ENCODE measurements around the gene RND3. TPM values are rescaled to one million over a fixed set of nuclear protein-coding genes. Genes with fewer than 3 reads are reported as not detected.
A peak's percentile ranks its signal among the peaks of the same experiment; 100 is the strongest.

Gene RND3, protein sequence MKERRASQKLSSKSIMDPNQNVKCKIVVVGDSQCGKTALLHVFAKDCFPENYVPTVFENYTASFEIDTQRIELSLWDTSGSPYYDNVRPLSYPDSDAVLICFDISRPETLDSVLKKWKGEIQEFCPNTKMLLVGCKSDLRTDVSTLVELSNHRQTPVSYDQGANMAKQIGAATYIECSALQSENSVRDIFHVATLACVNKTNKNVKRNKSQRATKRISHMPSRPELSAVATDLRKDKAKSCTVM
- 6.8 and 8.1 TPM in 2 replicates for total RNA-seq (2013; cell fraction: nucleolus; rRNA removed)
- 0.90 and 0.98 TPM in 2 replicates for total RNA-seq (2014; rRNA removed)
- 0.72 and 0.92 TPM in 2 replicates for total RNA-seq (2014; rRNA removed; fragmentation: Illumina TruSeq; extraction: Trizol)
- total RNA-seq (2021), result 1.2 and 2.1 TPM in 2 replicates
- 0.24 TPM for polyA plus RNA-seq (2011; ENCODE audit: low read depth)
- 18.3 and 21.5 TPM in 2 replicates for polyA plus RNA-seq (2011; rRNA removed)
- polyA plus RNA-seq (2011; cell fraction: cytosol; rRNA removed), result 6.6 and 7.6 TPM in 2 replicates
- polyA plus RNA-seq (2011; cell fraction: nucleus; rRNA removed), result 7.4 and 11.4 TPM in 2 replicates
- 0.12 and 0.34 TPM in 2 replicates for polyA plus RNA-seq (2012)
- 0.93 and 3.7 TPM in 2 replicates for polyA plus RNA-seq (2014; fragmentation: Illumina TruSeq; extraction: Trizol)
- polyA plus RNA-seq (2014; fragmentation: Nextera tagmentation; extraction: Ambion mirVana), result 1 to 10 TPM; 1.0 to 1.3 TPM
- 0.50 and 0.52 TPM in 2 replicates for polyA plus RNA-seq (2014; rRNA removed)
- under 1 TPM; 0.38 to 0.94 TPM for polyA plus RNA-seq (2016; fragmentation: Nextera tagmentation; extraction: Ambion mirVana)
- 12.8 and 23.0 TPM in 2 replicates for polyA minus RNA-seq (2011; rRNA and poly(A)+ RNA removed)
- polyA minus RNA-seq (2011; cell fraction: cytosol; rRNA and poly(A)+ RNA removed), result 4.8 and 5.9 TPM in 2 replicates
- polyA minus RNA-seq (2011; cell fraction: nucleus; rRNA and poly(A)+ RNA removed), result 3.9 and 12.8 TPM in 2 replicates
- percentile 58 among the genes with signal in this experiment for Bru-seq, nascent RNA
- percentile 37 among the genes with signal in this experiment for BruChase-seq, experiment 1, labeled RNA remaining after a 6-hour chase
- percentile 48 among the genes with signal in this experiment for BruChase-seq, experiment 2, labeled RNA remaining after a 2-hour chase
- long read RNA-seq, experiment 1, transcript RND3-201 (6 exons, 2,711 nt), result major isoform, 9 of 12 reads
- long read RNA-seq, experiment 1, partial matches to known transcripts, result 0 of 12 reads
- long read RNA-seq, experiment 1, other reads (novel, unspliced or antisense), result 1 of 12 reads
- long read RNA-seq, experiment 2, transcript RND3-201 (6 exons, 2,711 nt), result major isoform, 73 of 109 reads
- long read RNA-seq, experiment 2, transcript RND3-209 (4 exons, 880 nt), result minor isoform, 6 of 109 reads
- long read RNA-seq, experiment 2, partial matches to known transcripts, result 0 of 109 reads
- long read RNA-seq, experiment 2, other reads (novel, unspliced or antisense), result 27 of 109 reads

GRCh38 chr2:150487537-150488429, at the start of gene RND3:
Gene RND3, minus strand, starts transcription at chr2:150487667. Its CDS starts 250 bp downstream, at chr2:150487417.
- ATAC-seq (peak; percentile 60), FAIRE-seq (peak; percentile 88), DNase-seq (ENCODE audit: low read depth, low spot score) (no peak)
- RAD21 ChIA-PET (ENCODE audit: unreplicated experiment), result interaction anchor here (0.7 to 9.9 kb wide), 20 partner anchors 16 to 260 kb away, joined by 3 to 143 read pairs (median 3); no protein-coding TSS in a partner anchor
- SMC1A ChIA-PET (ENCODE audit: uncharacterized antibody, unreplicated experiment), result interaction anchor here (0.6 to 3.6 kb wide), 19 partner anchors 8 to 123 kb away, joined by 3 to 23 read pairs (median 5); no protein-coding TSS in a partner anchor
- intact Hi-C loops (cut with micrococcal nuclease; ENCODE audit: unreplicated experiment), result loop anchor here (1.0 to 10.0 kb wide), 5 partner anchors 123 to 890 kb away; no protein-coding TSS in a partner anchor
- WGBS (ENCODE audit: insufficient coverage, insufficient replicate concordance, low lambda C conversion rate, missing lambda C conversion rate), result 17% methylated on average over 24 of the region's 24 CpGs
- no peaks in the 10 kb centered on the region for H3K9me3 ChIP-seq (replicated peaks; ENCODE audit: control insufficient read depth, insufficient read depth, low read length)
- no peaks in the 10 kb centered on the region for H3K36me3 ChIP-seq (ENCODE audit: control insufficient read depth in 2 of 2, insufficient read depth in 2 of 2, low read length in 1 of 2)
- no peaks in the 10 kb centered on the region for H3K79me2 ChIP-seq (ENCODE audit: control insufficient read depth, insufficient read depth, low read length)
- no TSS peak for BruUV-seq (replicated peaks)
- no peak within 1 kb of the TSS for H2AFZ ChIP-seq (ENCODE audit: control insufficient read depth, low read depth, low read length)
- no peak within 1 kb of the TSS for H3K9ac ChIP-seq (ENCODE audit: control insufficient read depth, insufficient read depth, low read length)
- no peak within 1 kb of the TSS for H3K27ac ChIP-seq (ENCODE audit: control insufficient read depth, insufficient read depth)
- in situ Hi-C loops (cut with MboI), result no loop called here
- POLR2A ChIA-PET, result interaction anchor here (0.7 to 3.6 kb wide), 4 partner anchors 11 to 101 kb away, joined by 3 to 45 read pairs (median 4); no protein-coding TSS in a partner anchor
- peaks cover 0 to 12% of the 10 kb centered on the region in 2 experiments for H3K27me3 ChIP-seq (replicated peaks in 1 of 2; ENCODE audit: control insufficient read depth in 2 of 2, insufficient read depth in 2 of 2, low read length in 1 of 2)
- H3K4me2 ChIP-seq (ENCODE audit: control insufficient read depth, insufficient read depth), result peak within 1 kb of the TSS; percentile 34; the same call in 1 of the 2 replicates
- no peak within 1 kb of the TSS for H3K4me3 ChIP-seq
- no peaks in the 10 kb centered on the region for H4K20me1 ChIP-seq (ENCODE audit: control insufficient read depth, insufficient read depth)
- no peaks in the 10 kb centered on the region for H3K4me1 ChIP-seq (ENCODE audit: control insufficient read depth, insufficient read depth, low read length)
- CTCF ChIA-PET, result interaction anchor here (0.6 to 1.9 kb wide), 12 partner anchors 9 to 751 kb away, joined by 3 to 8 read pairs (median 4); no protein-coding TSS in a partner anchor
- no peak for TF ChIP-seq RELA (IDR thresholded peaks at IDR 0.05; ENCODE audit: borderline replicate concordance, partially characterized antibody)
- TF ChIP-seq EGR1 (IDR thresholded peaks at IDR 0.05; ENCODE audit: borderline replicate concordance in 1 of 2, low read depth in 2 of 2, low read length in 2 of 2), result no peak
- no peak for TF ChIP-seq NFXL1 (IDR thresholded peaks at IDR 0.05; ENCODE audit: borderline replicate concordance)
- TF ChIP-seq TBL1XR1 (IDR thresholded peaks at IDR 0.05; ENCODE audit: low read depth, low read length), result no peak
- no peak for TF ChIP-seq NFIC (IDR thresholded peaks at IDR 0.05; ENCODE audit: low read depth, low read length)
- TF ChIP-seq, protein P1, sequence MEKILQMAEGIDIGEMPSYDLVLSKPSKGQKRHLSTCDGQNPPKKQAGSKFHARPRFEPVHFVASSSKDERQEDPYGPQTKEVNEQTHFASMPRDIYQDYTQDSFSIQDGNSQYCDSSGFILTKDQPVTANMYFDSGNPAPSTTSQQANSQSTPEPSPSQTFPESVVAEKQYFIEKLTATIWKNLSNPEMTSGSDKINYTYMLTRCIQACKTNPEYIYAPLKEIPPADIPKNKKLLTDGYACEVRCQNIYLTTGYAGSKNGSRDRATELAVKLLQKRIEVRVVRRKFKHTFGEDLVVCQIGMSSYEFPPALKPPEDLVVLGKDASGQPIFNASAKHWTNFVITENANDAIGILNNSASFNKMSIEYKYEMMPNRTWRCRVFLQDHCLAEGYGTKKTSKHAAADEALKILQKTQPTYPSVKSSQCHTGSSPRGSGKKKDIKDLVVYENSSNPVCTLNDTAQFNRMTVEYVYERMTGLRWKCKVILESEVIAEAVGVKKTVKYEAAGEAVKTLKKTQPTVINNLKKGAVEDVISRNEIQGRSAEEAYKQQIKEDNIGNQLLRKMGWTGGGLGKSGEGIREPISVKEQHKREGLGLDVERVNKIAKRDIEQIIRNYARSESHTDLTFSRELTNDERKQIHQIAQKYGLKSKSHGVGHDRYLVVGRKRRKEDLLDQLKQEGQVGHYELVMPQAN (conservative IDR thresholded peaks at IDR 0.05), result no peak
- TF ChIP-seq YBX1 (IDR thresholded peaks at IDR 0.05), result no peak
- TF ChIP-seq RFX5 (IDR thresholded peaks at IDR 0.05; ENCODE audit: low read depth, low read length), result no peak
- TF ChIP-seq BRCA1 (IDR thresholded peaks at IDR 0.05; ENCODE audit: low read depth, low read length), result no peak
- no peak for TF ChIP-seq ZBED1 (IDR thresholded peaks at IDR 0.05; ENCODE audit: borderline replicate concordance)
- TF ChIP-seq JUNB (IDR thresholded peaks at IDR 0.05), result no peak
- TF ChIP-seq, protein P2, sequence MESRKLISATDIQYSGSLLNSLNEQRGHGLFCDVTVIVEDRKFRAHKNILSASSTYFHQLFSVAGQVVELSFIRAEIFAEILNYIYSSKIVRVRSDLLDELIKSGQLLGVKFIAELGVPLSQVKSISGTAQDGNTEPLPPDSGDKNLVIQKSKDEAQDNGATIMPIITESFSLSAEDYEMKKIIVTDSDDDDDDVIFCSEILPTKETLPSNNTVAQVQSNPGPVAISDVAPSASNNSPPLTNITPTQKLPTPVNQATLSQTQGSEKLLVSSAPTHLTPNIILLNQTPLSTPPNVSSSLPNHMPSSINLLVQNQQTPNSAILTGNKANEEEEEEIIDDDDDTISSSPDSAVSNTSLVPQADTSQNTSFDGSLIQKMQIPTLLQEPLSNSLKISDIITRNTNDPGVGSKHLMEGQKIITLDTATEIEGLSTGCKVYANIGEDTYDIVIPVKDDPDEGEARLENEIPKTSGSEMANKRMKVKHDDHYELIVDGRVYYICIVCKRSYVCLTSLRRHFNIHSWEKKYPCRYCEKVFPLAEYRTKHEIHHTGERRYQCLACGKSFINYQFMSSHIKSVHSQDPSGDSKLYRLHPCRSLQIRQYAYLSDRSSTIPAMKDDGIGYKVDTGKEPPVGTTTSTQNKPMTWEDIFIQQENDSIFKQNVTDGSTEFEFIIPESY (IDR thresholded peaks at IDR 0.05), result no peak
- TF ChIP-seq RB1 (IDR thresholded peaks at IDR 0.05; ENCODE audit: borderline replicate concordance), result peak; percentile 51; the same call in 1 of the 2 replicates
- no peak for TF ChIP-seq TCF7 (IDR thresholded peaks at IDR 0.05; ENCODE audit: borderline replicate concordance)
